Measurements from ENCODE around the gene ERBB4. TPM values are rescaled to one million over a fixed set of nuclear protein-coding genes. Genes with fewer than 3 reads are reported as not detected.
"Not testable (repeated sequence)": the region's sequence is repeated elsewhere in the genome, so short reads cannot be mapped to it uniquely, and the experiment has no call there.

ERBB4 gene
- total RNA-seq, 1 donor from 2014 or later = 1.8 TPM

DNA sequence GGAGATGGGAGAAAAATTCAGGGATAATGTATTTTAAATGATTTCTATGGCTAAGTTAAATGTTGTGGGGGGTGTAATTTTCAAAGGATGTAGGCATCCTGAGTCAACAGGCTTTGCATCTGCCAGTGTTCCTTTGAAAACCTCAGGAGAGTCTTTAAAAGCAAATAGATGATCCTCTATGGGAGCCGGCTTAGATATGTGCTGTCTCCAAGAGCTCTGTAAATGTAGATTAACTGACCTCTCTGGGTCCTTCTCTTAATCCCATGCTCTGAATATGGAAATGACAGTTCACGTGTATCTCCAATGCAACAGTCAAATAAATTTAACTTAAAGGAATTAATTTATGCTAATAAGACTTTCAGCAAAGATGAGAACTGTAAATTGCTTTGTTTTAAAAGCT lies 292.7 kb downstream of the ERBB4 start:
- Mint-ChIP-seq H3K4me1 (ENCODE audit: low read depth, unreplicated experiment) (no peaks in the 10 kb centered on the region), H3K4me3 (ENCODE audit: unreplicated experiment) (no peak overlapping the region), H3K27ac (ENCODE audit: unreplicated experiment) (no peak overlapping the region), H3K9me3 (ENCODE audit: unreplicated experiment) (no peaks in the 10 kb centered on the region), H3K36me3 (ENCODE audit: unreplicated experiment) (no peaks in the 10 kb centered on the region), H3K27me3 (ENCODE audit: unreplicated experiment) (no peaks in the 10 kb centered on the region)
- no peak for DNase-seq
- TF ChIP-seq, protein P1, sequence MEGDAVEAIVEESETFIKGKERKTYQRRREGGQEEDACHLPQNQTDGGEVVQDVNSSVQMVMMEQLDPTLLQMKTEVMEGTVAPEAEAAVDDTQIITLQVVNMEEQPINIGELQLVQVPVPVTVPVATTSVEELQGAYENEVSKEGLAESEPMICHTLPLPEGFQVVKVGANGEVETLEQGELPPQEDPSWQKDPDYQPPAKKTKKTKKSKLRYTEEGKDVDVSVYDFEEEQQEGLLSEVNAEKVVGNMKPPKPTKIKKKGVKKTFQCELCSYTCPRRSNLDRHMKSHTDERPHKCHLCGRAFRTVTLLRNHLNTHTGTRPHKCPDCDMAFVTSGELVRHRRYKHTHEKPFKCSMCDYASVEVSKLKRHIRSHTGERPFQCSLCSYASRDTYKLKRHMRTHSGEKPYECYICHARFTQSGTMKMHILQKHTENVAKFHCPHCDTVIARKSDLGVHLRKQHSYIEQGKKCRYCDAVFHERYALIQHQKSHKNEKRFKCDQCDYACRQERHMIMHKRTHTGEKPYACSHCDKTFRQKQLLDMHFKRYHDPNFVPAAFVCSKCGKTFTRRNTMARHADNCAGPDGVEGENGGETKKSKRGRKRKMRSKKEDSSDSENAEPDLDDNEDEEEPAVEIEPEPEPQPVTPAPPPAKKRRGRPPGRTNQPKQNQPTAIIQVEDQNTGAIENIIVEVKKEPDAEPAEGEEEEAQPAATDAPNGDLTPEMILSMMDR (IDR thresholded peaks at IDR 0.05; ENCODE audit: partially characterized antibody, unreplicated experiment) = no peak

DNA sequence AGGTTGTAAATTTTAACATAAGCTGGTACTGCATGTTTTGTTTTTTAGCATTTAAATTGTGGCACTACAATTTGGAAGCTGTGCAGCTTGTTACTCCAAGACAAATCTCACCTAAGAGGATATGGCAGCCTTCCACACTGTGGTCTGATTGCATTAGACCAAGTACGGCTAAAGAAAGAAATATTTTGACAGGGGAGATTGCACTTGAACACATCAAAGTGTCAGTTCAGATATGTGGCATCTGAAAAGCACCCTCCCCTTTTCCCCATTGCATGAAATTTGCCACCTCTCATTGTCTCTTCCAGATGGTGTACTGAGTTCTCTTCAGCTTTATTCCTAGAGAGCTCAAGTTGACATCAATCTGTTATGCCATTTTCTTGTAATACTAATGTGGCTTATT lies 295.9 kb downstream of the ERBB4 start:
- H3K4me1 Mint-ChIP-seq (ENCODE audit: low read depth, unreplicated experiment) = no peaks in the 10 kb centered on the region
- TF ChIP-seq, protein P1 (IDR thresholded peaks at IDR 0.05; ENCODE audit: partially characterized antibody, unreplicated experiment) = no peak
- no peaks in the 10 kb centered on the region for H3K27me3 Mint-ChIP-seq (ENCODE audit: unreplicated experiment)
- H3K36me3 Mint-ChIP-seq (ENCODE audit: unreplicated experiment) = no peaks in the 10 kb centered on the region
- no peak for DNase-seq
- H3K27ac Mint-ChIP-seq (ENCODE audit: unreplicated experiment) = no peak overlapping the region
- H3K9me3 Mint-ChIP-seq (ENCODE audit: unreplicated experiment) = no peaks in the 10 kb centered on the region
- no peak overlapping the region for H3K4me3 Mint-ChIP-seq (ENCODE audit: unreplicated experiment)

DNA sequence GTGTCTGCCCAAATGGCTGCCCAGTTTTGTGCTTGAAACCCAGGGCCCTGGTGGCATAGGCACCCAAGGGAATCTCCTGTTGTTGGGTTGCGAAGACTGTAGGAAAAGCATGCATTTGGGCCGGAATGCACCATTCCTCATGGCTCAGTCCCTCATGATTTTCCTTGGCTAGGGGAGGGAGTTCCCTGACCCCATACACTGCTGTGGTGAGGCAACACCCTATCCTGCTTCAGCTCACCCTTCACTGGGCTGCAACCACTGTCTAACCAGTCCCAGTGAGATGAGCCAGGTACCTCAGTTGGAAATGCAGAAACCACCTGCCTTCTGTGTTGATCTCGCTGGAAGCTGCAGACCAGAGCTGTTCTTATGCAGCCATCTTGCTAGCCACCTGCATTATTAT lies 300.4 kb downstream of the ERBB4 start:
- not testable (repeated sequence) for H3K27ac Mint-ChIP-seq (ENCODE audit: unreplicated experiment); H3K4me3 Mint-ChIP-seq (ENCODE audit: unreplicated experiment)

DNA sequence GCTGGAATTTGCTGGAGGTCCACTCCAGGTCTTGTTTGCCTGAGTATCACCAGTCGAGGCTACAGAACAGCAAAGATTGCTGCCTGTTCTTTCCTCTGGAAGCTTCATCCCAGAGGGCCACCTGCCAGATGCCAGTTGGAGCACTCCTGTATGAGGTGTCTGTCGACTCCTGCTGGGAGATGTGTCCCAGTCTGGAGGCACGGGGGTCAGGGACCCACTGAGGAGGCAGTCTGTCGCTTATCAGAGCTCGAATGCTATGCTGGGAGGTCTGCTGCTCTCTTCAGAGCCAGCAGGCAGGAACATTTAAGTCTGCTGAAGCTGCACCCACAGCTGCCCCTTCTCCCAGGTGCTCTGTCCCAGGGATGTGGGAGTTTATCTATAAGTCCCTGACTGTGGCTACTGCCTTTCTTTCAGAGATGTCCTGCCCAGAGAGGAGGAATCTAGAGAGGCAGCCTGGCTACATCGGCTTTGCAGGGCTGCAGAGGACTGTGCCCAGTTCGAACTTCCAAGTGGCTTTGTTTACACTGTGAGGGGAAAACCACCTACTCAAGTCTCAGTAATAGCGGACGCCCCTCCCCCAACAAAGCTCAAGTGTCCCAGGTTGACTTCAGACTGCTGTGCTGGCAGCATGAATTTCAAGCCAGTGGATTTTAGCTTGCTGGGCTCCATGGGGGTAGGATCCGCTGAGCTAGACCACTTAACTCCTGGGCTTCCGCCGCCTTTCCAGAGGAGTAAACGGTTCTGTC lies 301.1 kb downstream of the ERBB4 start:
- H3K9me3 Mint-ChIP-seq (ENCODE audit: unreplicated experiment) = no peaks in the 10 kb centered on the region
- no peak overlapping the region for H3K27ac Mint-ChIP-seq (ENCODE audit: unreplicated experiment)
- no peaks in the 10 kb centered on the region for H3K36me3 Mint-ChIP-seq (ENCODE audit: unreplicated experiment)
- H3K4me1 Mint-ChIP-seq (ENCODE audit: low read depth, unreplicated experiment) = no peaks in the 10 kb centered on the region
- no peak overlapping the region for H3K4me3 Mint-ChIP-seq (ENCODE audit: unreplicated experiment)
- DNase-seq = peak; percentile 23
- H3K27me3 Mint-ChIP-seq (ENCODE audit: unreplicated experiment) = no peaks in the 10 kb centered on the region
- TF ChIP-seq, protein P1 (IDR thresholded peaks at IDR 0.05; ENCODE audit: partially characterized antibody, unreplicated experiment) = no peak

More for the DNA sequence above, 300.4 kb downstream of the ERBB4 start:
- not testable (repeated sequence) for H3K9me3 Mint-ChIP-seq (ENCODE audit: unreplicated experiment); H3K4me1 Mint-ChIP-seq (ENCODE audit: low read depth, unreplicated experiment); DNase-seq; H3K36me3 Mint-ChIP-seq (ENCODE audit: unreplicated experiment); H3K27me3 Mint-ChIP-seq (ENCODE audit: unreplicated experiment)

DNA sequence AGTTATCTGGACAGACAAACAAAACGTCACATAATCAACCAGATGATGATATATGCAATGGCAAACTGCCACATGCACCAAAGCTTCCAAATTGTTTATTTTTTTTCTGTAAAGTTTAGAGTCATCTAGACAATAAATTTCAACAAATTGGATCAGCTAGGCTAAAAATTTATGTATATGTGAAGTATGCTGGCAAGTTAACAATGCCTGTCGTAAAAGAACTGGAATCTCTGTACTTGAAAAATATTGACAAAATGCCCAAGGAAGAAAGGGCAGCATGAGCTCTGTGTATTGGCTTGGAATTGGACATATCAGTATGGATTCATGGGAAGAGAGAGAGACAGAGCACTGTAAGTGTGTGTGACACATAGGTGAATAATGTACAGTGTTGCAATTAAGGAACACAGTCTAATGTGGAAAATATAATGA lies 309.8 kb downstream of the ERBB4 start:
- H3K4me1 Mint-ChIP-seq (ENCODE audit: low read depth, unreplicated experiment) = no peaks in the 10 kb centered on the region
- DNase-seq = no peak
- H3K36me3 Mint-ChIP-seq (ENCODE audit: unreplicated experiment) = no peaks in the 10 kb centered on the region
- no peaks in the 10 kb centered on the region for H3K9me3 Mint-ChIP-seq (ENCODE audit: unreplicated experiment)
- no peak overlapping the region for H3K27ac Mint-ChIP-seq (ENCODE audit: unreplicated experiment)
- H3K27me3 Mint-ChIP-seq (ENCODE audit: unreplicated experiment) = no peaks in the 10 kb centered on the region
- TF ChIP-seq, protein P1 (IDR thresholded peaks at IDR 0.05; ENCODE audit: partially characterized antibody, unreplicated experiment) = no peak
- no peak overlapping the region for H3K4me3 Mint-ChIP-seq (ENCODE audit: unreplicated experiment)
